GM19397 (cell line): ENCODE data around the gene HOXC5.
"Not testable (repeated sequence)": the region's sequence is repeated elsewhere in the genome, so short reads cannot be mapped to it uniquely, and the experiment has no call there.

ENCODE experiments used
- ATAC-seq: cut with Tn5 transposase; IDR thresholded peaks from one replicate; pipeline ENCODE4 v1.9.1; 2021; ENCODE audit warnings: mild to moderate bottlenecking, moderate library complexity; ENCODE audit not compliant: unreplicated experiment

Gene HOXC5

DNA sequence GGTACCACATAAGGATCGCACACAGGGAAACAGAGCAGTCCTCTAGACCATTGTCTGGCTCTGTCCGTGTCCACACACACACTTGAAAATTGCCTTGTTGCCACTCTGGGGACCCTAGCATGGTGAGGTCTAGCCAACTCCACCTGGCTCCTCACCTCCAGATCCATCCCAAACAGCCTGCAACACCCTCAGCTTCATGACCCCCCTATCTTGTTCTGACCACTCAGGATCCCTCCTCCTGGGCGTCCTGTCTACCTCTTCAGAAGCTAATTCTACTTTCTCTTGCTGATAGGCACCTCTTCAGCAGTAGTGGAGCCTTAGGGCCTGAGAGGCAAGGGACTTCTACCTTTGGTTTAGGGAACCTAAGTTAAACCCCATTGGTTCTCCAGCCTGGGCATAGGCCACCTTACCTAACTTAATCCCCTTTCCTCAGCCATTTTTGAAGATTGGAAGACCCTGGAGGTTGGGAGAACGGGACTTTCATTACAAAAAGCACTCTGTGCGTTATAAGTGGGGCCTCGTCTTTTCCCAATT lies 697 bp upstream of the HOXC5 start:
- no peak for ATAC-seq

DNA sequence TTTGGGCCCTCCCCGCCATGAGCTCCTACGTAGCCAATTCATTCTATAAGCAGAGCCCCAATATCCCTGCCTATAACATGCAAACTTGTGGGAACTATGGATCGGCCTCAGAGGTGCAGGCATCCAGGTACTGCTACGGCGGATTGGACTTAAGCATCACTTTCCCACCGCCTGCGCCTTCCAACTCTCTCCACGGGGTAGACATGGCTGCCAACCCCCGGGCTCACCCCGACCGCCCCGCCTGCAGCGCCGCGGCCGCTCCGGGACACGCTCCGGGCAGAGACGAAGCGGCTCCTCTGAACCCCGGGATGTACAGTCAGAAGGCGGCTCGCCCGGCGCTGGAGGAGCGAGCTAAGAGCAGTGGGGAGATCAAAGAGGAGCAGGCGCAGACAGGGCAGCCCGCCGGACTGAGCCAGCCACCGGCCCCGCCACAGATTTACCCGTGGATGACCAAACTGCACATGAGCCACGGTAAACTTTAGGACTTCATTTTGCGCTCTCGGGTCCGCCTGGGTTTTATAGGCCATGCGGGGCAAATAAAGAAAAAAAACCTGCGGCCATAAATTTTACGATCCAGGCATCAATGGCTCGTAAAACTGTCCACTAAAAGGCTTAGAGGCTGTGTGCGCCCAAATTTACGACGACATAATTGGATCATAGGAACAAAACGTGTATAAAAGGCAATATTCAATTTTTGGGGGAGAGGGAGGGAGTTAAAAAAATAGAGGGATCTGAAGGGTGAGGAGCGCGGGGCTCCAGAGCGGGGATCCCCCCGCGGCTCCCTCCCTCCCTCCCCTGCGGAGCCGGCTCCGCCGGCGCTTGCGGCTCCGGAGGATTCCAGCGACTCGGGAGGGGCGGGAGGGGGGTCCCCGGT lies 493 bp downstream of the HOXC5 start:
- ATAC-seq, result no peak

DNA sequence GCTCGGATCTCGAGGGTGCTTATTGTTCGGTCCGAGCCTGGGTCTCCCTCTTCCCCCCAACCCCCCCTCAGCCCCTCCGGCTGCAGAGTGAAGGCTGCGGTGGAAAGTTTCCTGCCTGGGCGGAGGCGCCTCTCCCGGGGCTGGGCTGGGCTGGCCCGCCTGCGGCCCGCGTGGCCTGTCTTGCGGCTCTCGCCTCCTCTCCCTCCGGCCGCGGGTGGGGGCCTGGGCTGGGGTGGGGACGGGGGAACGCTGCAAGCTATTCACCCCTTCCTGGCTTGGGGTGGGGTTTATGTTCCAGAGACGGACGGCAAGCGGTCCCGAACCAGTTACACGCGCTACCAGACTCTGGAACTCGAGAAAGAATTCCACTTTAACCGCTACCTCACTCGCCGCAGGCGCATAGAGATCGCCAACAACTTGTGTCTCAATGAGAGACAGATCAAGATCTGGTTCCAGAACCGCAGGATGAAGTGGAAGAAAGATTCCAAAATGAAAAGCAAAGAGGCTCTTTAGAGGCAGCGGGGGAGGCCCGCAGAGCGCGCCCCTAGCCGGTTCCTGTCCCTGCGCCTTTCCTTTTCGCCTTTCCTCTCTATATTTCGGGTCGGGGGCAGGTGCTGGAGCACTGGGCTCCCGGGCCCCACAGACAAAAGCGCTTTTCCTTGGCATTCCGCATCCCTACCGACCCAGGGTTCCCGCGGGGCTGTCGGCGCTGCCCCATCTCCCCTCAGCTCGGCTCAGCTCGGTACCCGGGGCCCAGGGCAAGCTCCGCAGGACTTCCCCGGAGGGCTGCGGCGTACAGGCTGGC lies 1.3 kb downstream of the HOXC5 start:
- ATAC-seq, result no peak

DNA sequence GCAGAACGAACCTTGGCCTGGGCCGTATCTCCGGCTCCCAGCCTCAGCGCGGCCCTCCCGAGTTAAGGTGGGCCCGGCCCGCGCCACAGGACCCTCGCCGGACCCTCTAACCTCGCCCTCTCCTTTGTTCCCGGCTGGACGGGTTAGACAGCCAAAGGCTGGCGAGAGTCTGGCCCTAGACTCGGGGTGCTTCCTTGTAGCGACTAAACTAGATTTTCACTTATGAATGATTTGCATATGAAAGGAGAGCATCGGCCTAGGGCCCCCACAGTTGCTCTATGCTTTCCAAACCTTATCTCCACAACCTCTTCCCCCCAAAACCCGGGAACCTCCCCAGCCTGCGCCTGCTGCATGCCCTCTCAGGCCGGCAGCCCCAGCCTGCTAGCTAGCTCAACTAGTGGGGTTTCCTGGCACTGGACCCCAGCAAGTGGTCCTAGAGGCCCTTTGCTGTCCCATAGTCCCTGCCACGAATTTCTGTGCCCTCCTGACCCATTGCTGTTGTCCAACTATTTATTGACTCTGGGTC lies 2.0 kb downstream of the HOXC5 start:
- ATAC-seq, result no peak

DNA sequence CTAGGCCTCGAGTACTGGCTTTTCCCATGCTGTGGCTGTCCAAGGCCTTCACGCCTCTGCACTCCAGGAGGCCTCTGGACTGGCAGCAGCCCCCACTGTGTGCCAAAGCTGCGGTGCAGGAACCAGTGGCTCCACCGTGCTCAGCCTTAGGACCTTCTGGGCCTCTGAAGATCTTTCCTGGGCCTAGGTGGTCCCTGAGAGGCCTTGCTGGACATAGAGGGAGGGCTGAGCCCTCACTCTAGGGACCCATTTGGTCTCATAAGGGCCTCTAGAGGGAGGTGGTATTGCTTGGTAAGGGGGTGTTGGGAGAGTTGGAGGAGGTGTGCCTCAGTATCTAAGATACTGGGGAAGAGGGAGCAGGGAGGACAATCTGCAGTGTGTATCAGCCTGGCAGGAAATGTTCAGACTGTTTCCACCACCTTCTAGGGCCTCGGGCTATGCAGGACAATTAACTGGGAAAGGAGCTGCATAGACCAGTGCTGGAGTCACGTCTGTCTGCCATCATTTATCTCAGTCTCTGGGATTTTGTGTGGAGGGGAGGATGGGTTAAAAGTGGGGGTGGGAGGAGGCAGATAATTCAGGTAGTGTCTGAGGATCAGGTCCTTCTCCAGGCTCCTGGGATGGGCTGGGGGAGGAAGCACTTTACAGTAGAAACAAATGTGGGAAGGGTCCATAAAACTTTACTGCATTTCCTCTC lies 2.9 kb downstream of the HOXC5 start:
- no peak for ATAC-seq

DNA sequence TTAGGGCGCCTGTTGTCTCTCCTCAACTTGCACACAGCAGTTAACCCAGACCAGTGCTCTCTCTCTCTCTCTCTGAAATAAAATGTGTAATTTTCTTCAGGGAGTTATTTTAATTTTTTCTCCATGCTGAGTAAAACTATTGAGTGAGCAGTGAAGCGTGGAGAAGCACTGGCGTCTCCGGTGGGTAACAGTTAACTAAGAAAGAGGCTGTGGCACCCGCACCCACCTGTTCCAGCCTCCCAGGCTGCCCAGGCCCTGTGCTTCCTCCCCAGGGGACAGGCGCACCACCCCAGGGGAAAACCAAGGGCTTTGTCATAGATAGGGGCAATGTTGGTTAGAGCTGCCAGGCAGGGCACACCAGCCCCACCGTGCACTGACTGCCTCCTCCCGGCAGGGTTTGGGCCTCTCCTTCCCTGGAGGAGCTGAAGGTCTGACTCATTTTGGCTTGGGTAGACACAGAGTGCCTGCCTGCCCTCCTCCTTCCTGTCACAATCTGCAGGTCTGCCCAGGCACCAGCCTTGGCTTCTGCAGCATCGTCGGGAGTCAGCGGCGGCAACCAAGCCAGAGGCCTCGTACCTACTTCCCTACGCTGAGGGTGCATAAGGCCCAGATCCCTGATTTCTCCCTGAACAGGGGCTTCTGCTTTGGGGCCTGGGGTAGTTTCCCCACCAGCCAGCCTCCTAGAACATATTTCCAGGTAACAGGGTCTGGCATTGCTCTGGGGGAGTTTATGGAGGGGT lies 3.9 kb downstream of the HOXC5 start:
- no peak for ATAC-seq

DNA sequence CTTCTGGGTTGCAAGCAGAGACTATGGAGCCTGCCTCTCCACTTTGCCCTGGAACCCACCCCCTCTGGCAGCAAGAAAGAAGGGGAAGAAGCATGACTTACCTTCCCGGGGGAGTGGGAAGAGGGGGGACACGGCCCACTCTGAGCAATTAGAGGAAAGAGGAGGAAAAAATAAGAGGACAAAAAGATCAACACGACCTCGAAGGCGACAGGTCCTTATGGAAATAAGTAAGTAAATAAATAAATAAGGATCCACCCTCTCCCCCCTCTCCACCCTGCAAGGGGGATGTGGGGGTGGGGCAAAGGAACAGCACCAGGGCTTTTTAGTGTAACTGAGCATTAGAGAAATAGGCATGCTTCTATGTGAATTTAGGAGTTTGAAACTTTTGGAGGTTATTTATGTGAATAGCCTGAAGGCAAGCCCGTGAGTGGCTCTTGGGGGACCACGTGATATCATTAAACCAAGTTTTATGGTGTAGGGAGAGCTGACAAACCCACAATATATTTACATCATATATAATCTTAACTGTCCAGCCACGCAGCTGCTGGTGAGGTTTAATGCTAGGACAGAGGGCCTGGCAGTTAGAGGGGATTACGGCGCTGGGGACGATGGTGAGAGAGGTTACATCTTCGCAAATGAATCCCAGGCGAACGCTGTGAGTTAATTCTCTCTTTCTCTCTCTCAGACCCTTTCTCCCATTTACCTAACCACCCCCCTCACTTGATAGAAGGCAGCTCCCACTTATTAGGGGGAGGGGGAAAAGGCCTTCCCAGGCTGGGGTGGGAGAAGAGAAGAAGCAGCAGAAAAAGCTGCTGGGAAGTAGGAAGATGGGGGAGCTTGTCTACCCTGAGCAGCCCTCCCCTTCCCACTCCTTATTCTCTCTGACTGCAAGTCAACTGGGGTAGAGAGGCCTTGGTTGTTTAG lies 4.8 kb downstream of the HOXC5 start:
- no peak for ATAC-seq

DNA sequence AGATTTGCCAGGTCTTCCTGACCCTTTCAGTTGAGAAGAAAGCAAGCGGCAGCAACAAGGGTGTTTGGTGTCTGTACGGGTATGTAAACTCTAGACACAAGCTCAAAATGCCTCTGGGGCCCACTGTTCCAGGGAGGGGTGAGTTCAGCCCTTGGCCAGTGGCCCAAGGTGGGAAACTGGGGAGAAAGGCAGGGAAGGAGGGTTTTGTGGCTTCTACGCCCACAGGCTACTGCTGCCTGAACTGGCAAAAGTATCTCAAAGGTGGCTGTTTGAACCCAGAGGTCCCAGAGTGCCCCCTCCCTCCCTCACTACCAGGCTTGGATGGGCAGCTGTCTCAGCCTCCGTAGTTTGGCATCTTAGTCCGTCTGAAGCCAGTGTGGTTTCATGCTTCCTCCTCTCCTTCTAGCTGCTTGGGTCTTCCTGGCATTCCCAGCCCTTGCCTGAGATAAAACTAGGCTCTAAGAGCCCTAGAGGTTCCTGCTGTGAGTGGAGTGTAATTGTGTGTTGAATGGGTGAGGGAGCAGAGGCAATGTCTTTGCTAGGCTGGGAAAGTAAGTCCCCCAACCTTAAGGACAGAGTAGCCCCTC lies 5.5 kb downstream of the HOXC5 start:
- no peak for ATAC-seq

DNA sequence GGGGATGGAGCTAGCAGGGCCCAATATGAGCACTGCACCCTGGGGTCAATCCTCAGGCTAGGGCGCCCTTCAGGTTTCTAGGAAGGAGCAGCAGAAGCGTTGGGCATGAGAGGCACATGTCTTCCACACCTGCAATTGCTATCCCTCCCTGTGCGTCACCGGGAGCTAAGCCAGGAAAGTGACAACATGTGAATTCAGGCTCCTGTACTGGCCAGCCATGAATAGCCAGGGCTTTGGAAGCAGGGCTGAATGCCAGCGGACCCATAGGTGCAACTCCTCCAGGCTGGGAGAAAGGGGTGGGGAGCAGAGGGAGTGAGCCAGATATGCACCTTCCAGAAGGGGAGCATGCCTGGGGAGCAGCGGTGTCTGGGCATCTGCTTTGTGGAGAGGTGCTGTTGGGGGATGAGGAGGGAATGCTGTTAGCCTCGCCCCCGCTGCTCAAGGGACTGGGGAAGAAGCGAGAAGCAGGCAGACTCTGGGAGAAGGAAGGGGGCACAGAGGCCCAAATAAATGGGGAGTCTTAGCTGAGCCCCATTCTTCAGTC lies 6.1 kb downstream of the HOXC5 start:
- ATAC-seq, result no peak

DNA sequence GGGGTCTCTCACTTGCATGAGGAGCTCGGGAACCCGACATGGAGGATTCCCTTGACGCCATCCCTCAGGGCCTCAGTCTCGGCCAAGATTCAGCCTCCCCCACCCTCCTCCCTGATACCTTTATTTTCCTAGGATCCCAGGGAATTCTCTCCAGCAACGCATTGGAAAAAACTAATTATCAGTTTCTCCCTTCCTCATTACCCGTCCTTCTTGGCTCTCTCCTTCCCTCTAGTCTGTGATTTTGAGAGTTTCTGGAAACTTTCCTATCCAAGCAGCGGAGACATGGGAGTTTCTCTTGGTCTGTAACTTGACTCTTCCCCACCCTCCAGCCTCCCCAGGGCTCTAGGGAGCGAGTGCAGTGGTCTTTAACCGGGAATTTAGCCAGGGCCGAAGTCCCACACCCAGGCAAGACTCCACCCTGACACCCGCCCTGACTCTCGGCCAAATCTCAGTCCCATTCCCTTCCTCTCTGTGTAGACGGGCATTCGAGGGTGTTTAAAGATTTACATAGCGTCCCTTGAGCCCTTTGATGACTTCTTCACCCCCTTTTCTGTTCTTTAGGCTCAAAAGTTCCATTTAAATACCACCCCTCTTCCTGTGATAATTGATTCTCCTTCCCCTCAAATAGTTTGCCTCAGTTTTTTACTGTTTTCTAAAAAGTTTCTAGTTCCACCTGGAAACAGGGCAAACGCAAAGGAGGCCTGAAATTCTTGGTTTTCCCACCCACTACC lies 6.7 kb downstream of the HOXC5 start:
- no peak for ATAC-seq

DNA sequence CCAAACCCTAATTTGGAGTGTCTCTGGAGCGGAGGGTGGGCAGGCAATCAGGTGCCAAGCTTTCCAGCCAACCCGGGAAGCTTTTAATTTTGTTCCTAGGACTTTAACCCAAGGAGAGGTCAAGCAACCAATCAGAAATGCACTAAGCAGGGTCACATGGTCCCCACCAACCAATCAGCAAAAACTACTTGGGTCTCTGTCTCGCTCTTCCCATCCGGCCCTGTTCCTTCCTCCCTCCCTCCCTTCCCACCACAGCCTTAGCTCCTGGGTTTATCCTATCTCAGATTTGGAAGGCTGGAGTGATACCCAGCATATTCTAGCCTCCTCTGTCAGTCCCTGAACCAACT lies 7.3 kb downstream of the HOXC5 start:
- ATAC-seq, result no peak

DNA sequence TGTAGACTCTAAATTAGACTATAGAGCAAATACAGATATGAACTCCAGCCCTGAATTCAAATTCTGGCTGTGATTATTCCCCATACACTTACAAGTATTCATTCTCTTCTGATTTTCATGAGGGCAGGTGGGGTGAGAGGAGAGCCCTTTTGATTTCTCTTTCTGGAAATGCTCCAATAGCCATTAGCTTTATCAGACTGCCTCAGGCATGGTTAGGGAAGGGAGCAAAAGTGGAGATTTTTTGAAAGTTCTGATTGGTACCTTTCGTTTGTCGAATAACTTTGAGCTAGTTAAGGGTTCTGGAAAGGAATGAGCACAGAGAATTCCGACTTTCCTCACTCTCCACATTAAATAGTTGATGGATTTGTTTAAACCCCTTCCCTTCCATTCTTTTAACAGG lies 7.8 kb downstream of the HOXC5 start:
- no peak for ATAC-seq

DNA sequence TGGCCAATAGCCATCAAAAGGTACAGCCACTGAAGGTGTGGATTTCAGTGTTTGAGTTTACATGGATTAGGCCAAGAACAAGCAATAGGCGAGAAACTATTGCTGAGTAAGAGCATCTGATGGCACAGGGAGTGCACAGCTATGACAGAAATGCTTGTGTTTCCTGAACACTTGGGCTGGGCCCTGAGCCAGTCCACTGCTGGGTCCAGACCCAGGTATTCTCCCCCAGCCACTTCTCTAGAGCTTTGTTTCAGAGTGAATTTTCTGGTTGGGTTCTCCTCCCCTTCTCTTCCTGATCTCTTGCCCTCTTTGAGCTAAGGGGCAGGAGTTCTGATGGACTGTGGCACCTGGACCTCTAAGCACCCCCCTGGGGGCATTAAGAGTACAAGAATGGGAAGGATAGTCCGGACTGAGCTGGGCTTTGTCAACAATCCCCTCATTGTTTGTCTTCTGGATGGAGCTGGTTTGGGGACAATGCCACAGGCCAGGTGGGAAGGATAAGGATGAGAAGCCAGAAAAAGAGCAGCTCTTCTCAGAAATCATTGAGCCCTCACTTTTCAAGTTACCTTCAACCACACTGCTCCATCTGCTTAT lies 8.3 kb downstream of the HOXC5 start:
- ATAC-seq, result no peak

DNA sequence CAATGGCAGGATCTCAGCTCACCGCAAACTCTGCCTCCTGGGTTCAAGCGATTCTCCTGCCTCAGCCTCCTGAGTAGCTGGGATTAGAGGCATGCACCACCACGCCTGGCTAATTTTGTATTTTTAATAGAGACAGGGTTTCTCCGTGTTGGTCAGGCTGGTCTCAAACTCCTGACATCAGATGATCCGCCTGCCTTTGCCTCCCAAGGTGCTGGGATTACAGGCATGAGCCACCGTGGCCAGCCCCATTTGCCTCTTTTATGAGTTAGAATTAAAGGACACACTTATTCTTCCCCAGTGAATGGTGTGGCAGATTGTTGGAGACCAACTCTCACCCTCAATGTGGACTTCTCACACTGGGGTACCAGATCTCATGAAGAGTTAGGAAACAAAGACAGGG lies 9.2 kb downstream of the HOXC5 start:
- ATAC-seq, result not testable (repeated sequence)

DNA sequence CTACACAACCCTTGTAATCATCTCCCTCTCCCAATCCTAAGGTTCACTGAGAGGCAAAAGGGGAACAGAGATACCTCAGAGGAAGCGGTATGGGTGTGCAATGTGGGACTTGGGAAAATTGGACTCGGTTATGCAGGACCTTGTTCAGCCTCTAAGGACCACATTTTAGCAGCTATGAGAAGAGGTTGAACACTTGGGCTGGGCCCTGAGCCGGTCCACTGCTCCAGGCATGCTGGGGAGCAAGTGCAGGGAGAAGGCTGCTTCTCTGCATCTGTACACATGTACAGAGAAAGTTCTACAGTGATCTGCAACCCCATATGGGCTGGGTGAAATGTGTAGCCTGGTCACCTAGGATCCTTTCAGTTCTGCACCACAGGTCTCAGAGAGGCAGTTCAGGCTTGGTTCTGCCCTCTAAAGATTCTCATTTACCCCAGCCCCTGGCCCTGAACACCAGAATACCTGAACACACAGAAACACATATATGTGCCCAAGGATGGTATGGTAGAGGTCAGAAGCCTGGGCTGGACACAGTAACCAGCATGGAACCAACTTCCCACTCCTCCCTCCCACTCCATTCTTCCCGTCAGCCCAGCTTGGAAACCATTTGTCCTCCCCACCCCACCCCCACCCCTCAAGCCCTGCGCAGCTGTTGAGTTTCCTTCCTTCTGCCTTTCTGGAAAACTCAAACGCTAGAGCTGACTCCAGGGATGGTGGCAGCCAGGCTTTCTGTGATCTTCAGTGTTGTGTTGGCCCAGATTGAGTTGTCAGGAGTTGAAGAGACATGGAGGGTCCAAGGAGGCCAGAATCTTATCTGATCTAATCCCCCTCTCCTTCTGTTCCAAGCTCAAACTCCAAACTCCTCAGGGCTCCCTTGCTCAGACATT lies 10.4 kb downstream of the HOXC5 start:
- ATAC-seq, result no peak

DNA sequence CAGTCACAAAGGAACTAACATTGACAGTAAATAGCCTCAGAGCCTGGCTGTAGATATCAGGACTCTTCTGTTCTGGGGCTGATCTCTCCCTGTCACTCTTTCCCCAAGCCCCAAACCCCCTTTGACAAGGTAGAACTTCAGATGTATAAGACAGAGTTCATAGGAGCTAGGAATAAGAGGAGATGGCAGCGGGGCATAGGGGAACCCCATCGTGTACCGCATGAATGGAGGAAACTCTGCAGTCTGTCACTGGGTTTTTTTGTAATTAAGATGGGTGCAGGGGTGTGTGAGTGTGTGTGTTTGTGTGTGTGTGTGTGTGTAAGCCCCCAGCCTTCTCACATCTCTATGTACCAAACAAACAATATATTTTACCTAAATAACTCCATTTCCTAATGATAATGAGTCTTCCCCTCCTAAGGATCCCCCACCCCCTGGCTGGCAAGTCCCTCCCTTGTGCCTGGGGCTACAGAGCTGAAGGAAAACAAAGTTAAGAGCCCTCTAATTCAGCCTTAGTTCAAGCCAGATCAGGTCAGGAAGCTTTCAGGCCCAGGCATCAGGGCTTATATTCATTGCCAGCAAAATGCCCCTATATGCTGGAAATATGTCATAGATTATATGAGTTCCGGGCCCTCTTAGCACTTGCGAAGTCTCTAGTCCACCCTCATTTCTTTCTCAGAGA lies 11.7 kb downstream of the HOXC5 start:
- no peak for ATAC-seq
